Caco-2 (cell line): ENCODE measurements around the gene OTOP2. TPM values are rescaled to one million over a fixed set of nuclear protein-coding genes. Genes with fewer than 3 reads are reported as not detected.

Experiments
- BruUV-seq: library from RNA; stranded (reverse); fragments of 400-500 nt; replicated peaks from 2 replicates; lab custom pipeline; 2021; lab: Mats Ljungman, UMichigan
- CTCF ChIA-PET: fragments of 300-600 bp; sonication (Branson Sonifier 250); formaldehyde crosslinking; loops from one replicate; lab custom pipeline; 2022; ENCODE audit warnings: antibody characterized with exemption; lab: Charles Lee
- POLR2A ChIA-PET: fragments of 300-600 bp; sonication (Branson Sonifier 250); formaldehyde crosslinking; loops from one replicate; lab custom pipeline; 2022; ENCODE audit warnings: antibody characterized with exemption; lab: Charles Lee
- DNase-seq, 2 experiments: peaks; one replicate each; pipeline versions ENCODE4 v3.0.0 to v3.0.0-alpha.2; 2020 to 2022
- H3K27me3 ChIP-seq: replicated peaks from 2 replicates; pipeline ENCODE4 v1.6.0; 2011; ENCODE audit warnings: low read length; ENCODE audit not compliant: control insufficient read depth, insufficient read depth
- H3K36me3 ChIP-seq: 2 replicates; pipeline ENCODE4 v1.5.1; 2011; ENCODE audit warnings: low read length; ENCODE audit not compliant: control insufficient read depth, insufficient read depth
- H3K4me1 ChIP-seq: fragments of 250-450 bp; sonication (Bioruptor Pico); 2 replicates; pipeline ENCODE4 v1.5.1; 2020; ENCODE audit warnings: mild to moderate bottlenecking
- H3K4me3 ChIP-seq: 2 replicates; pipeline ENCODE4 v1.5.1; 2011; ENCODE audit warnings: low read depth, mild to moderate bottlenecking, control low read depth, low read length
- H3K9me3 ChIP-seq: fragments of 250-450 bp; sonication (Bioruptor Pico); 2 replicates; pipeline ENCODE4 v1.5.1; 2020; ENCODE audit warnings: mild to moderate bottlenecking, moderate library complexity
- H3K27ac Mint-ChIP-seq: one replicate; pipeline ENCODE4 v1.8.0; 2022; ENCODE audit warnings: mixed read lengths; ENCODE audit not compliant: unreplicated experiment
- H3K27me3 Mint-ChIP-seq: one replicate; pipeline ENCODE4 v1.8.0; 2022; ENCODE audit warnings: mixed read lengths; ENCODE audit not compliant: insufficient read depth, unreplicated experiment
- H3K36me3 Mint-ChIP-seq: one replicate; pipeline ENCODE4 v1.8.0; 2022; ENCODE audit warnings: mild to moderate bottlenecking, mixed read lengths; ENCODE audit not compliant: insufficient read depth, unreplicated experiment
- H3K4me1 Mint-ChIP-seq: one replicate; pipeline ENCODE4 v1.8.0; 2022; ENCODE audit warnings: low read depth, mixed read lengths; ENCODE audit not compliant: unreplicated experiment
- H3K4me3 Mint-ChIP-seq: one replicate; pipeline ENCODE4 v1.8.0; 2022; ENCODE audit warnings: mild to moderate bottlenecking, moderate library complexity, mixed read lengths; ENCODE audit not compliant: unreplicated experiment
- H3K9me3 Mint-ChIP-seq: one replicate; pipeline ENCODE4 v1.8.0; 2022; ENCODE audit warnings: mixed read lengths; ENCODE audit not compliant: unreplicated experiment
- CTCF ChIP-seq, 2 experiments: fragments of 200-600 bp in 1 of 2; IDR thresholded peaks; 1 replicate in 1 of 2; 2 replicates in 1 of 2; pipeline versions ENCODE4 v1.5.1 to v1.8.0; 2011 to 2022; ENCODE audit warnings: antibody characterized with exemption in 1 of 2, control low read depth in 1 of 2, inconsistent platforms in 1 of 2, low read depth in 1 of 2, low read length in 1 of 2, mild to moderate bottlenecking in 1 of 2, moderate library complexity in 1 of 2; ENCODE audit not compliant: insufficient read depth in 1 of 2, severe bottlenecking in 1 of 2, unreplicated experiment in 1 of 2
- intact Hi-C: fragments of 100-400 bp; cut with micrococcal nuclease; formaldehyde crosslinking; loops from one replicate; pipeline ENCODE4 v1.10.0; 2022; ENCODE audit not compliant: unreplicated experiment
- total RNA-seq: library from RNA; stranded (reverse); gene quantifications from 2 replicates; pipeline ENCODE4 v1.2.3, GENCODE V29; 2022

OTOP2 gene
- total RNA-seq, 1 experiment from 2014 or later: not detected

GRCh38 chr17:74878658-74879057 is 45.4 kb upstream of the OTOP2 start:
- Histone ChIP-seq H3K4me3 (no peak overlapping the region), H3K4me1 (peaks cover 4% of the 10 kb centered on the region; the same call in 1 of the 2 replicates), H3K36me3 (no peaks in the 10 kb centered on the region), H3K27me3 (no peaks in the 10 kb centered on the region), H3K9me3 (no peaks in the 10 kb centered on the region)
- POLR2A ChIA-PET: no interaction called here
- CTCF ChIA-PET: no interaction called here
- Mint-ChIP-seq H3K27ac (no peak overlapping the region), H3K36me3 (peaks cover 4% of the 10 kb centered on the region), H3K4me3 (no peak overlapping the region), H3K9me3 (no peaks in the 10 kb centered on the region), H3K27me3 (no peaks in the 10 kb centered on the region), H3K4me1 (peaks cover 6% of the 10 kb centered on the region)
- BruUV-seq: no TSS peak
- TF ChIP-seq CTCF (IDR thresholded peaks at IDR 0.05; ENCODE audit: insufficient read depth in 1 of 2, low read depth in 1 of 2, low read length in 1 of 2, severe bottlenecking in 1 of 2, unreplicated experiment in 1 of 2): no peak
- no peak for DNase-seq
- intact Hi-C loops: no loop called here

GRCh38 chr17:74879308-74879707 is 44.8 kb upstream of the OTOP2 start:
- TF ChIP-seq CTCF (IDR thresholded peaks at IDR 0.05; ENCODE audit: insufficient read depth in 1 of 2, low read depth in 1 of 2, low read length in 1 of 2, severe bottlenecking in 1 of 2, unreplicated experiment in 1 of 2): no peak
- ChIA-PET CTCF (no interaction called here), POLR2A (no interaction called here)
- no peak overlapping the region for H3K4me3 Mint-ChIP-seq
- H3K4me1 Mint-ChIP-seq: peaks cover 6% of the 10 kb centered on the region
- H3K36me3 ChIP-seq: no peaks in the 10 kb centered on the region
- H3K4me1 ChIP-seq: no peaks in the 10 kb centered on the region
- intact Hi-C loops: no loop called here
- DNase-seq: no peak
- H3K4me3 ChIP-seq: no peak overlapping the region
- no peaks in the 10 kb centered on the region for H3K9me3 ChIP-seq
- no peaks in the 10 kb centered on the region for H3K9me3 Mint-ChIP-seq
- no peaks in the 10 kb centered on the region for H3K27me3 Mint-ChIP-seq
- BruUV-seq: no TSS peak
- H3K27me3 ChIP-seq: no peaks in the 10 kb centered on the region
- H3K36me3 Mint-ChIP-seq: no peaks in the 10 kb centered on the region
- H3K27ac Mint-ChIP-seq: no peak overlapping the region

GRCh38 chr17:74881073-74881472 is 43.0 kb upstream of the OTOP2 start:
- ChIA-PET CTCF (interaction anchor here (0.6 kb wide), 1 partner anchor 78 kb away, joined by 3 read pairs; no protein-coding TSS in a partner anchor), POLR2A (interaction anchor here (1.5 kb wide), 1 partner anchor 8 kb away, joined by 5 read pairs; the partner anchor contains the start of gene FDXR)
- Histone ChIP-seq H3K36me3 (no peaks in the 10 kb centered on the region), H3K4me1 (no peaks in the 10 kb centered on the region), H3K4me3 (no peak overlapping the region), H3K27me3 (no peaks in the 10 kb centered on the region), H3K9me3 (no peaks in the 10 kb centered on the region)
- no peak for DNase-seq
- Mint-ChIP-seq H3K9me3 (no peaks in the 10 kb centered on the region), H3K4me1 (peaks cover under 1% of the 10 kb centered on the region), H3K27me3 (no peaks in the 10 kb centered on the region), H3K27ac (no peak overlapping the region), H3K4me3 (no peak overlapping the region), H3K36me3 (no peaks in the 10 kb centered on the region)
- no TSS peak for BruUV-seq
- TF ChIP-seq CTCF (IDR thresholded peaks at IDR 0.05; ENCODE audit: insufficient read depth in 1 of 2, low read depth in 1 of 2, low read length in 1 of 2, severe bottlenecking in 1 of 2, unreplicated experiment in 1 of 2): no peak
- intact Hi-C loops: no loop called here
